Ectodermal cell (in vitro differentiated cells): ENCODE data around the gene CCDC102B.

Experiments used
- H3K27ac ChIP-seq: 2 replicates; pipeline ENCODE4 v1.7.0; 2013; ENCODE audit warnings: mild to moderate bottlenecking, low read depth, low read length; ENCODE audit not compliant: insufficient read depth, poor library complexity, severe bottlenecking
- H3K27me3 ChIP-seq: 2 replicates; pipeline ENCODE4 v1.7.0; 2013; ENCODE audit warnings: mild to moderate bottlenecking, low read length; ENCODE audit not compliant: insufficient read depth, control insufficient read depth, poor library complexity, severe bottlenecking
- H3K36me3 ChIP-seq: one replicate; pipeline ENCODE4 v1.7.0; 2013; ENCODE audit warnings: low read length; ENCODE audit not compliant: control insufficient read depth, insufficient read depth
- H3K4me1 ChIP-seq: one replicate; pipeline ENCODE4 v1.7.0; 2013; ENCODE audit warnings: low read length; ENCODE audit not compliant: control insufficient read depth, insufficient read depth
- H3K4me3 ChIP-seq: 2 replicates; pipeline ENCODE4 v1.7.0; 2013; ENCODE audit warnings: low read depth, low read length, control low read depth; ENCODE audit not compliant: insufficient read depth
- H3K9me3 ChIP-seq: 2 replicates; pipeline ENCODE4 v1.7.0; 2013; ENCODE audit warnings: mild to moderate bottlenecking, low read length, moderate library complexity; ENCODE audit not compliant: control insufficient read depth
- WGBS, 2 experiments: methylation state at CpG; one replicate each; pipeline ENCODE4 v1.1.7; 2013; ENCODE audit warnings: missing lambda C conversion rate in 2 of 2; 5-methylcytosine and 5-hydroxymethylcytosine counted together

Gene CCDC102B

GRCh38 chr18:69031571-69031970 is 233.7 kb downstream of the CCDC102B start:
- no peak overlapping the region for H3K4me3 ChIP-seq
- no CpG with 5 or more reads among the region's 1 CpG for WGBS, 2 experiments
- no peaks in the 10 kb centered on the region for H3K27me3 ChIP-seq
- H3K9me3 ChIP-seq, result no peaks in the 10 kb centered on the region
- no peaks in the 10 kb centered on the region for H3K4me1 ChIP-seq
- H3K36me3 ChIP-seq, result no peaks in the 10 kb centered on the region
- H3K27ac ChIP-seq, result no peak overlapping the region

DNA sequence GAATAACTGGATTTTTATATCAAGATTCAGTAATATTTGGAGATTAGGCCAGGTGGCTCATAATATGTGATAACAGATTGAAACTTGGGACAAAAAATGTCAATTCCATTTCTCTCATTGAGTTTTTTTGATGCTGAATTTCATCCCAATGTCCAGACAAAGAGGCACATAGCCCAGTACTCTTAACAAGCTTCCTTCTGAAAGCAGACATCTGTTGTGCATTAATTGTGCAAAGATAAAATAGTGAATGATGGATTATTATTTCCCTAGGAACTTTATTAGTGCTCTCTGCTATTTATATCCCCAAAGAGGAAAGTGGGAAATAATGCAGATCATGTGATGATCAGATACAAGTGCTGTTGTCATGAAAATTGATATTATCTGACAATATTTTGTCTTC is 234.1 kb downstream of the CCDC102B start:
- Histone ChIP-seq H3K9me3 (no peaks in the 10 kb centered on the region), H3K27me3 (no peaks in the 10 kb centered on the region), H3K4me3 (no peak overlapping the region)

DNA sequence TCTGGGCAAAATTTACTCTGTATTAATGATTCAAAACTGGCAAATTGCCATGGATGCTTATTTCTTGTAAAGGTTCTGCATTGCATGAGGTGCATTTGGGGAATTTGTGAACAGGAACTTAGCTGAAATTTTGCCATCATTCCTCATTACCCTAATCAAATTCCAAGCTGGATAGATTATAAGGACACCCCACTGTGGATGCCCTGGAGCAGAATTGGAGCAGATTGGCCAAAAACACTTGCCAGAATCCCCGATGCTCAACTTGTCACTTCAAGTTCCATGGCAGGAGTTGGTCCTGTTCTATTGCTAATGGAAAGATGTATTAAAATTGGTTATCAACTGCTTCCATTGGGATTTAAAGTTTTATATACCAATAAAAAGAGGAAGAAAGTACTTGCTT is 237.9 kb downstream of the CCDC102B start:
- H3K27me3 ChIP-seq, result no peaks in the 10 kb centered on the region
- no peak overlapping the region for H3K4me3 ChIP-seq
- no peak overlapping the region for H3K27ac ChIP-seq
- WGBS, 2 experiments, result 89 to 91% methylated on average over 1 of the region's 1 CpG
- H3K9me3 ChIP-seq, result no peaks in the 10 kb centered on the region
- no peaks in the 10 kb centered on the region for H3K36me3 ChIP-seq
- H3K4me1 ChIP-seq, result no peaks in the 10 kb centered on the region

More for the DNA sequence above, 234.1 kb downstream of the CCDC102B start:
- H3K4me1 ChIP-seq, result no peaks in the 10 kb centered on the region
- no peaks in the 10 kb centered on the region for H3K36me3 ChIP-seq
- H3K27ac ChIP-seq, result no peak overlapping the region

- no peaks in the 10 kb centered on the region for H3K9me3 ChIP-seq
- WGBS, 2 experiments, result 100% methylated on average over 1 of the region's 1 CpG
- H3K4me1 ChIP-seq, result no peaks in the 10 kb centered on the region
- no peak overlapping the region for H3K27ac ChIP-seq
- no peak overlapping the region for H3K4me3 ChIP-seq
- no peaks in the 10 kb centered on the region for H3K27me3 ChIP-seq
- no peaks in the 10 kb centered on the region for H3K36me3 ChIP-seq
These were observed 246.3 kb downstream of the CCDC102B start for GRCh38 chr18:69044215-69044614.

DNA sequence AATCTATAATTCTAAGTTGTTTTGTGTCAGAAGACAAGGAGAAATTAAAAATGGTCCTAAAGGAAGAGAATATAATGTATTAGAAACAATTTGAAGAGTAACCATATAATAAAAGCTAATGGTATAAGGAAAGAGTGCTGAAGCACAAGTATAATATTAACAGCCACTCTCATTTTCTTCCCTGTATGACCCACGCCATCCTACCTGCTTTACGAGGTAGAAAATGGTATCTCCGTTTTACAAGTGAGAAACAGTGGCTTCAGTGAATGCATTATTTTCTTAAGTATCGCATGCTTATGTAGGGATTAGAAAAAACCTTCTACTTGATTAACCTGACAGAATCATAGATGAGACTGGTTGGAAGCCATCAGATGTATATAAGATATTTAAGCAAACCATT is 266.2 kb downstream of the CCDC102B start:
- no peaks in the 10 kb centered on the region for H3K36me3 ChIP-seq
- no peak overlapping the region for H3K27ac ChIP-seq
- no peaks in the 10 kb centered on the region for H3K4me1 ChIP-seq
- no peak overlapping the region for H3K4me3 ChIP-seq
- H3K9me3 ChIP-seq, result no peaks in the 10 kb centered on the region
- no peaks in the 10 kb centered on the region for H3K27me3 ChIP-seq
- WGBS, 2 experiments, result 43 to 68% methylated on average over 2 to 4 of the region's 4 CpGs

DNA sequence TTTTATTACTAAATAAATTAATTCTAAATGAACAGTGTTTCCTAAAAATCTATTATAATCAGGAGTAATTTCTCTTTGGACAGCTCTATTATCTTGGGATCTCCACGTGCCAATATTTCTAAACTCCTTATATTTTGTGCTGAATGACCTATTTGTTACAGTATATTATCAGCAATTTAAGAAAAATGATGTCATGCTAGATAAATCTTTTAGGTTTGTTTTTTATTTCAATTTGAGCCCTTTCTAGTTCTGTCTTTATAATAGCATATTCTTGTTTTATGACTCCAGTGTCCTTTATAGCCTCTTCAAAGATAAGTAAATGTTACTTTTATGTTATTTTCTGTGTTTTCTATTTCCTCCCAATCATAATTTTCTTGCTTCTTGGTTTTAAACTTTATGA is 269.2 kb downstream of the CCDC102B start:
- Histone ChIP-seq H3K9me3 (no peaks in the 10 kb centered on the region), H3K4me3 (no peak overlapping the region), H3K27me3 (no peaks in the 10 kb centered on the region), H3K27ac (no peak overlapping the region), H3K4me1 (no peaks in the 10 kb centered on the region), H3K36me3 (no peaks in the 10 kb centered on the region)
- WGBS, 2 experiments, result no CpG with 5 or more reads among the region's 1 CpG

DNA sequence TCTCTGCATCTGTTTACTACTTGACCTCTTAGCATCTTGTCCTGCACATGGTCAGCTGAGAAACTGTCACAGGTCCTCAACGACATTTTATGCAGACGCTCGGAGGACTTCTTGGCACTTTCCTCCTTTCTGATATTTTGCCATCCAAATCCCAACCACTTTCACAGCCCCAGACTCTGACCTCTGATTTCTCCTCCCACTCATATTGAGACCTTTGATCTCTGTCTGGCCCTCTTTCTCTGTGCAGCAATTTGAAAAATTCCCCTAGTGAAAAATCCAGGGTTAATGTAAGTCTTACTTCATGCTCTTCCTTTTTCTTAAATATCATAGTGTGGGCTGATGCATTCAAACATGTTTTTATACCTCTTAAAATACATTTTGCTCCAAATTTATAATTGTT is 273.8 kb downstream of the CCDC102B start:
- no peaks in the 10 kb centered on the region for H3K9me3 ChIP-seq
- H3K27ac ChIP-seq, result no peak overlapping the region
- no peaks in the 10 kb centered on the region for H3K4me1 ChIP-seq
- no peaks in the 10 kb centered on the region for H3K27me3 ChIP-seq
- 86 to 93% methylated on average over 3 of the region's 3 CpGs for WGBS, 2 experiments
- H3K4me3 ChIP-seq, result no peak overlapping the region
- no peaks in the 10 kb centered on the region for H3K36me3 ChIP-seq

- no peaks in the 10 kb centered on the region for H3K9me3 ChIP-seq
- H3K36me3 ChIP-seq, result no peaks in the 10 kb centered on the region
- H3K27ac ChIP-seq, result no peak overlapping the region
- H3K4me3 ChIP-seq, result no peak overlapping the region
- 80 to 85% methylated on average over 2 of the region's 2 CpGs for WGBS, 2 experiments
- H3K27me3 ChIP-seq, result no peaks in the 10 kb centered on the region
- H3K4me1 ChIP-seq, result no peaks in the 10 kb centered on the region
These were observed 284.0 kb downstream of the CCDC102B start for GRCh38 chr18:69081846-69082245.

DNA sequence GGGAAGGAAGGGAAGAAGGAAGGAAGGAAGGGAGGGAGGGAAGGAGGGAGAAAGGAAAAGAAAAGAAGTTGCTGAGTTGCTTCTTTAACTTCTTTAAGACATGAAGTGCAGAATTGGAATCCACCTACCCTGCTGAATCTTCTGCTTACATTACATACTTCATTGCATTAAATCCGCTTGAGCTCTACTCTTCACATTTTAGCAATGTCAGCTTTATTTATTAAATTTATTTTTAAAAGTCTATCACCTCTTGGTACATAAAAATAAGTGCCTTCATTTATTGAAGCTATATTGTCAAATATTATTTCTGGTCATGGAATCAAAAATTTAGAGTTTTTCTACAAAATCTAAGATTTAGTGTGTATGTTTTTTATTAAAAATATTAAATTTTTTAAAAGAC is 284.6 kb downstream of the CCDC102B start:
- Histone ChIP-seq H3K9me3 (no peaks in the 10 kb centered on the region), H3K4me1 (no peaks in the 10 kb centered on the region), H3K27ac (no peak overlapping the region), H3K27me3 (no peaks in the 10 kb centered on the region), H3K36me3 (no peaks in the 10 kb centered on the region), H3K4me3 (no peak overlapping the region)
- WGBS, 2 experiments, result 100% methylated on average over 1 of the region's 1 CpG

DNA sequence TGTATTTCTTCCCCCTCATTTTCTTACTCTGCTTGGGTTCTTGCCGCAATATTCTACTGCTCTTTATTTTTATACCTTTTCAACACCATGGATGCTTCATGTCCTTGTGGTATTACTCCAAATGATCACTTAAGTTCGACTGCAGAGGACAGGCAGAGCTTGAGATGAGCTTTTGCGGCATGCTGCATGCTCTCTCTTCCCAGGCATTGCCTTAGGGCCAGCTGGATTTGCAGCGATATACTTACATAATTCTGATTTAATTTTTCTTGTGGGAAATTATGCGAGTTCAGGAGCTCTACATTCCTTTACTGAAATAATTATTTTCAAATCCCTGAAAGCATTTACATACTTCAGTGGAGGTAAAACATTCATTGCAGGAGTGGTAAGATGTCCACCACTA is 288.1 kb downstream of the CCDC102B start:
- Histone ChIP-seq H3K27ac (no peak overlapping the region), H3K4me3 (no peak overlapping the region), H3K36me3 (no peaks in the 10 kb centered on the region), H3K4me1 (no peaks in the 10 kb centered on the region), H3K27me3 (no peaks in the 10 kb centered on the region), H3K9me3 (no peaks in the 10 kb centered on the region)
- 92 to 94% methylated on average over 4 to 5 of the region's 5 CpGs for WGBS, 2 experiments

DNA sequence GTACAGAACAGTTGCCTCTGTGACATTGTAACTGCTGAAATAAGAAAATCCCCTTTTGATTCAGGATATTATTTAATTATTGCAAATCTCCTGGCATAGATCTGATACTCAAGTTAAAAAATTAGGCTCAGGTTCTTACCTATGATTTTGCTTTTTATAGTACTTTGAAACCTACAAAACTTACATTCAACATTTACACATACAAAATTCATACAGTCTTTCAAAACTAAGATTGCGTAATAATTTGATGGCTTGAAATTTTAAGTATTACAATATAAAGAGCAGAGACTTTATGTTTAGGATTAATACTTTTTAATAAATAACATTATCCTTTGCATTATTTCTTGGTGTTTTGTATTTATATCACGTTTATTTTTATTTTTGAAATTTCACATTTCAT is 291.1 kb downstream of the CCDC102B start:
- no peak overlapping the region for H3K4me3 ChIP-seq

More for the DNA sequence above, 291.1 kb downstream of the CCDC102B start:
- no peaks in the 10 kb centered on the region for H3K27me3 ChIP-seq
- H3K36me3 ChIP-seq, result no peaks in the 10 kb centered on the region
- no CpG with 5 or more reads among the region's 2 CpGs for WGBS, 2 experiments
- no peaks in the 10 kb centered on the region for H3K4me1 ChIP-seq
- H3K9me3 ChIP-seq, result no peaks in the 10 kb centered on the region
- H3K27ac ChIP-seq, result no peak overlapping the region
